GM21529 (cell line): ENCODE results near the gene NCAM2.
"Not testable (repeated sequence)": the region's sequence is repeated elsewhere in the genome, so short reads cannot be mapped to it uniquely, and the experiment has no call there.

ENCODE experiments used
- ATAC-seq: cut with Tn5 transposase; IDR thresholded peaks from one replicate; pipeline ENCODE4 v1.9.1; 2021; ENCODE audit not compliant: unreplicated experiment

The NCAM2 gene

DNA sequence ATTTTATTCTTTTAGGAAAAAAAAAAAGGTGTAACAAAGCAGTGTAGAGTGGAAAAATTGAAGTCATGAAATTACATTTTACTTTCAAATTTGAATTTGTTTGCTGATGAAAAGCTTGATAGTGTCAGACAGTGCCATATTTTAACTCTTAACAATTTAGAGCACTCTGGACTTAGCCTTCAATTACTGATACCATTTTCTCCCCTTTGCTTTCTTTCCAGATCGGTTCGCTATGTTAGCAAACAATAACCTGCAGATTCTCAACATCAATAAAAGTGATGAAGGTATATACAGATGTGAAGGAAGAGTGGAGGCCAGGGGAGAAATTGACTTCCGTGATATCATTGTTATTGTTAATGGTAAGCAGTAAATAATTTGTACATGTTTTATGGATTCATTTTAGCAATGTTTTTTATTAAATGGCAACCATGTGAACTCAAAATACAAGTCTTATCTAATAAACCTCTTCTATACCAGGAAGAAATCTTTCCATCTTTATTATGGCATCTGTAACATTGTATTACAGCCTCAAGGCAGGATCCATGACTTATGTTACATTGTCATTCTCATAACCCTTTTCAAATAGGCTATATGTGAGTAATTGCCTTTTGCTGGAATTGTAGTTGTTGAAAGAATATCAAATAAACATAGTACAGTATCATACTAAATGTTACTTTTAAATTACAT lies 293.8 kb downstream of the NCAM2 start:
- ATAC-seq, result no peak

- ATAC-seq, result no peak
Observed at GRCh38 chr21:21295303-21295702, 297.1 kb downstream of the NCAM2 start.

- ATAC-seq, result no peak
Observed at GRCh38 chr21:21297211-21297610, 299.0 kb downstream of the NCAM2 start.

- ATAC-seq, result no peak
Observed at GRCh38 chr21:21301013-21301412, 302.8 kb downstream of the NCAM2 start.

DNA sequence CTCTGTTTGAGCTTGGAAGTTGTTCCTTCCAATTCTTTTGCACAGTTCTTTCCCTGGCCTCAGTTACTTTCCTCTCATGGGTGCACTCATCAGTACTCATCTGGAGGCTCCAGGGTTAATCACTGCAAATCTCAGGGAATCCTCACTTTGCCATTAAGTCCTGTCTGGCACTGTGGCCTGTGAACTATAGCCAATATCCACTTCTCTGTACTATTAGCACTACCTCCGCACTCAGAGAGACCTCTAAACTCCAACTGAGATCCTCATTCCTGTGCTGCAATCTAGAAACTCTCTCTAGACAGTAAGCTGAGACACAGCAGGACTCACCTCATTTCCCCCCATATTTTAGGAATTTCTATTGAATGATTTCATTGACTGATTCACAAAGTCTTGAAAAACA lies 311.3 kb downstream of the NCAM2 start:
- ATAC-seq, result no peak

GRCh38 chr21:21324297-21324696 lies 326.1 kb downstream of the NCAM2 start:
- ATAC-seq, result no peak

DNA sequence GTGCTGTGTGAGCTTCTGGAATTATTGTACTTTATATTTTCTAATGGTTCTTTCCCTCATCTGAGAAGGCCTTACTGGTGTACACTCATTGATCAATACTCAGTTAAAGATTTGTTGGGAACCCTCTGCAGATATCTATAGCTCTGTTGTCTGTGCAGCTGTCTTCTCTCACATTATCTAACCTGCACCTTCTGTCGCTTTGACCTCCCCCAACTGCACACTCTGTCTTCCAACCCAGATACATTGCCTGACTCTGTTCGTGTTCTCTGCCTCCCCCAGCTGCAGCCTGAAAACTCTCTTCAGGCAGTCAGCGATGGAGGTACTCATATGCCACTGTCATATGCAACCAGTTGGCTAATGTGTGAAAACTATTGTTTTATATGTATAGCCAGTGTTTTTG lies 334.3 kb downstream of the NCAM2 start:
- no peak for ATAC-seq

- no peak for ATAC-seq
Observed at GRCh38 chr21:21341041-21341440, 342.8 kb downstream of the NCAM2 start.

- ATAC-seq, result no peak
Observed at GRCh38 chr21:21345296-21345695, 347.1 kb downstream of the NCAM2 start.

DNA sequence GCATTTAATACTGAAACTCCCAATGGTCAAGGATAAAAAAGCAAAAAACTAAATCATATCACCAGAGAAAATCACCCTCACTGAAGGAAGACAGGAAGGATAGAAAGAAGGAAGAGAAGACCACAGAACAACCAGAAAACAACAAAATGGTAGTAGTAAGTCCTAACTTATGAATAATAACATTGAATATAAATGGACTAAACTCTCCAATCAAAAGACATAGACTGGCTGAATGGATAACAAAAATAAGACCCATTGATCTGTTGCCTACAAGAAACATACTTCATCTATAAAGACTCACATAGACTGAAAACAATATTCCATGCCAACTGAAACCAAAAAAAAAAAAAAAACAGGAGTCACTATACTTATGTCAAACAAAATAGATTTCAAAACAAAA lies 347.7 kb downstream of the NCAM2 start:
- no peak for ATAC-seq

DNA sequence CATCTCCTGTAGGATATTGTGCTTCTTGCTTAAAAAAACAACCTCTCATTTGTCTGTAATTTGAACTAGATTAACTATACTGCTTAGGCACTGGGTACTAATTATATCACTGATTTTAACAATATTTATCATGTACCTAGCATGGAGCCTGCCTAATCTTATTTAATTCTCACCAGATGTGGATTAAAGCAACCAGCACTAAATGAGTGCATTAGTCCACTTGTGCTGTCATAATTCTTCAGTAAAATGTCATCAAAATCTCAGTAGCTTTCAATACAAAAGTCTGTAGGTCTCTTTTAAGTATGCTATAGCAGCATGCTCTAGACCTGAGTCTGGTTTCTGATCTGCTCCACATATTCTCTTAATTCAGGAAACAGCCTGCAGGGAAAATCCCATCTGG lies 368.1 kb downstream of the NCAM2 start:
- no peak for ATAC-seq

DNA sequence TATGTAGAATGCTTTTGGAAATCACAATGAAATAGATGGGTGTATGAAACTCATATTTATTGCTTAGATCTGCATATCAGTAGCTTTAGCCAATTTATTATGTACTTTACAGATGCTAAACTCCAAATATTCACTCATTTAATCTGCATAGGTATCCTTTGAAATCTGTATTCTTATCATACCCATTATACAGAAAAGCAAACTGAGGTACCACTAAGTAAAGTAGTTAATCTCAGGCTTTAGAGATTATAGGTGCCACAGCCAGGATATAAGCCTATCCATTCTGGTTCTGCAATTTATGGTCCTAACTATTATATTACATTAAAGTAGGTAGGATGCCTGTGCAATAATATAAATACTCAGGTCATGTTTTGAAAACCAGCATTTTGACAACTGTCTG lies 369.4 kb downstream of the NCAM2 start:
- ATAC-seq, result no peak

GRCh38 chr21:21373969-21374368 lies 375.8 kb downstream of the NCAM2 start:
- no peak for ATAC-seq

DNA sequence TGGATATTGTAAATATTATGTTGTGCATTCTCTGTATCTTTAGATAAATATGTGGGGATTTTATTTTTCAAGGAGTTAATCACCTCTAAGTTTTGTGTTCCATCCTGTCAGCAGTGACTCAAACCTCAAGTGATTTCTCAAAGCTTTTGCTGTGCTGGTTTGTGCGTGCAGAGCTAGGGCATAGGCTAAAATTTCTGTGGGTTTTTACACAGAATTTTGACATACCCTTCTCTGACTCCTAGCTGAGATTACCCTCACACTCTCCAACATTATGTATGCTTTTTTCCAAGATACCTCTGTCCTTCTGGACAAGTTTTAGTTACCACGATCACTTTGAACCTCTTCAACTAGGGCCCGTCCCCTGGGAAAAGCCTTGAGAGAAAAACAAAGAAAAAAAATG lies 384.9 kb downstream of the NCAM2 start:
- ATAC-seq, result no peak

DNA sequence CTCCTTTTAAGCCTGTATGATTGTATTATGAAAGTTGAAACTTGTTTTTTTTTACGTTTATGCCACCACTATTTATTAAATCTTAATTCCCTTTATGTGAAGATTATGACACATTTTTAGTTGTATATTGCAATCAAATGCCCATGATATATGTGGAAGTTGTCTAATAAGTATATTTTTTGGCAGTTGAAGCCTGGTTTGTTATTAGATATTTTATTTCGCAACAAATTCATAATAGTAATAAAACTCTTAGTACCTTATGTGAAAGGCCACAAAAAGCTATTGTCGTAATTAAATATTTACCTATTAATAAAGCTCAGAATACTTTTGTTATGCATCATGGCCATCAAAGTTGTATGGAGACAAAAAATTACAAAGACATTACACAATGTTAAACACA lies 386.8 kb downstream of the NCAM2 start:
- no peak for ATAC-seq

- ATAC-seq, result no peak
Observed at GRCh38 chr21:21385404-21385803, 387.2 kb downstream of the NCAM2 start.

- no peak for ATAC-seq
Observed at GRCh38 chr21:21387916-21388315, 389.7 kb downstream of the NCAM2 start.

- no peak for ATAC-seq
Observed at GRCh38 chr21:21394064-21394463, 395.9 kb downstream of the NCAM2 start.

DNA sequence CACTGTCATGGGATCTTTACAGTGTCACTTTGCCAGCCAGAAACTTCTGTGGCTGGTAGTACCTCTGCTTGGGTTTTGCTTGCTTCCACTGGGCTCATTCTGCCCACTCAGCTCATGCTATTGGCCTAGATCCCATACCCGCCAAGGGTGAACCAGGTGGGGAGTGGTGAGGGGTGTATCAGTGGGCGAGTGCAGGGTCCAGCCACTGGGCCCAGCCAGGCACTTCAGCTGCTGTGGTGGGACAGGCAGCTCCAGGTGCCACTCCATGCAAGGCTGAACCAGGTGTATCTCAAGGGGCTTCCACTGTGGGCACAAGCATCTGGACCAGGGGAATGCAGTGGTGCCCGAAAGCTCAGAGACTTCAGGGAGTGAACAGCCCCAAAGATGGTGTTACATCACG lies 398.2 kb downstream of the NCAM2 start:
- no peak for ATAC-seq

DNA sequence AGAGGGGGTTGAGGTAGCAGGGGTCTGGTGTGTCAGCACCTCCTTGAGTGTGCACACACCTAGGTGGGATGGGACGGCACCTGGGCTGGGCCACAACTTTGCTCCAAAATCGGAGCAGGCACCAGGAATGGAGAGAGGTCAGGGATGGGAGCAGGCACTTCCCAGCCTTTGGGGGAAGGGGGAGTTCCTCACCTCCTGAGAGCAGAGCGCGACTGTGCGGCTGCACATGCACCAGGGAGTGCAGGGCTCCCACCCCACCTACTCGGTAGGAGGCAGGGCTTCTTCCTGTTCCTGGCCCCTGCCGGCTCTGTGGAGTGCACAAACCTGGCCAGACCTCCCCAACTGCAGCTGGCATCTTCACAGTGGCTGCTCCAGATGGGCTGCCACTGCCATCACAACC lies 399.3 kb downstream of the NCAM2 start:
- no peak for ATAC-seq

- ATAC-seq, result no peak
Observed at GRCh38 chr21:21401444-21401843, 403.2 kb downstream of the NCAM2 start.

GRCh38 chr21:21402187-21402586 lies 404.0 kb downstream of the NCAM2 start:
- not testable (repeated sequence) for ATAC-seq

DNA sequence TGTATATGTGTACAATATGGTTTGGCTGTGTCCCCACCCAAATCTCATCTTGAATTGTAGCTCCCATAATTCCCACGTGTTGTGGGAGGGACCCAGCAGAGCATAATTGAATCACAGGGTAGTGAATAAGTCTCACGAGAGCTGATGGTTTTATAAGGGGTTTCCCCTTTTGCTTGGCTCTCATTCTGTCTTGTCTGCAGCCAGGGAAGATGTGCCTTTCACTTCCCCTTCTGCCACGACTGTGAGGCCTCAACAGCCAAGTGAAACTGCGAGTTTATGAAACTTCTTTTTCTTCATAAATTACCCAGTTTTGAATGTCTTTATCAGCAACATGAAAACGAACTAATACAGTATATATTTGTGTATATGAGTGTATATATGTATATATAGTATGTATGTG lies 406.1 kb downstream of the NCAM2 start:
- ATAC-seq, result not testable (repeated sequence)
